Uterus (tissue), 4 donors: Measurements from ENCODE around the gene ACO2. TPM values are rescaled to one million over a fixed set of nuclear protein-coding genes. Genes with fewer than 3 reads are reported as not detected.
"Not testable (repeated sequence)": the region's sequence is repeated elsewhere in the genome, so short reads cannot be mapped to it uniquely, and the experiment has no call there.

Experiments used
- DNase-seq, 2 donors: peaks; one replicate each; pipeline ENCODE4 v3.0.0-alpha.2; 2019 to 2020
- H3K27ac ChIP-seq, 2 donors: fragments of 200-600 bp; sonication (generic); 1 replicate in 1 of 2; 2 replicates in 1 of 2; pipeline ENCODE4 v1.5.1; 2016 to 2018
- H3K27me3 ChIP-seq, 2 donors: fragments of 200-600 bp; sonication (generic); one replicate each; pipeline ENCODE4 v1.5.1; 2018 to 2019; ENCODE audit warnings: control low read depth in 1 of 2
- H3K36me3 ChIP-seq, 2 donors: fragments of 200-600 bp; sonication (generic); one replicate each; pipeline ENCODE4 v1.5.1; 2019; ENCODE audit warnings: control low read depth in 1 of 2
- H3K4me1 ChIP-seq, 2 donors: fragments of 200-600 bp; sonication (generic); one replicate each; pipeline ENCODE4 v1.5.1; 2018 to 2019; ENCODE audit warnings: control low read depth in 1 of 2
- H3K4me3 ChIP-seq, 2 donors: fragments of 200-600 bp; sonication (generic); 1 replicate in 1 of 2; 2 replicates in 1 of 2; pipeline ENCODE4 v1.5.1; 2018 to 2019; ENCODE audit warnings: mild to moderate bottlenecking in 1 of 2
- H3K9me3 ChIP-seq, 2 donors: fragments of 200-600 bp; sonication (generic); one replicate each; pipeline ENCODE4 v1.5.1; 2019; ENCODE audit warnings: control low read depth in 1 of 2
- POLR2A ChIP-seq, 2 donors: fragments of 450-650 bp; IDR thresholded peaks; one replicate each; pipeline ENCODE4 v1.6.1; 2016; ENCODE audit warnings: antibody characterized with exemption in 2 of 2, mild to moderate bottlenecking in 1 of 2, moderate library complexity in 1 of 2
- intact Hi-C: fragments of 100-400 bp; cut with DNase I; formaldehyde crosslinking; loops from one replicate; pipeline ENCODE4 v1.15.1; 2023; ENCODE audit warnings: low total_unique reads
- total RNA-seq, 4 donors: library from RNA; depleted of rRNA in 3 of 4; stranded (reverse); fragments of >200 nt in 3 of 4; gene quantifications; one replicate each; pipeline versions ENCODE4 v1.1.0 to v1.2.4, GENCODE V29; 2014 to 2023
- TF ChIP-seq, protein P1 (sequence below), 4 experiments: fragments of 200-600 bp in 2 of 4; fragments of 450-650 bp in 2 of 4; sonication (generic) in 2 of 4; IDR thresholded peaks; one replicate each; pipeline ENCODE4 v1.5.1; 2016 to 2019; ENCODE audit warnings: antibody characterized with exemption in 4 of 4, mild to moderate bottlenecking in 2 of 4, moderate library complexity in 1 of 4
- donor health status: DM: yes; HTN: yes; CAD: no.

The ACO2 gene
- total RNA-seq, 4 donors from 2014 or later: 21.5 to 64.4 (median 47.1) TPM

- DNase-seq: no peak
- no peaks in the 10 kb centered on the region for H3K27me3 ChIP-seq
- peaks cover 0 to 12% of the 10 kb centered on the region in 2 donors for H3K4me1 ChIP-seq
- H3K4me3 ChIP-seq: no peak overlapping the region
- no peaks in the 10 kb centered on the region for H3K36me3 ChIP-seq
- intact Hi-C loops: no loop called here
- H3K27ac ChIP-seq: no peak overlapping the region
- H3K9me3 ChIP-seq: no peaks in the 10 kb centered on the region
- TF ChIP-seq POLR2A (IDR thresholded peaks at IDR 0.05): no peak
- TF ChIP-seq, protein P1, sequence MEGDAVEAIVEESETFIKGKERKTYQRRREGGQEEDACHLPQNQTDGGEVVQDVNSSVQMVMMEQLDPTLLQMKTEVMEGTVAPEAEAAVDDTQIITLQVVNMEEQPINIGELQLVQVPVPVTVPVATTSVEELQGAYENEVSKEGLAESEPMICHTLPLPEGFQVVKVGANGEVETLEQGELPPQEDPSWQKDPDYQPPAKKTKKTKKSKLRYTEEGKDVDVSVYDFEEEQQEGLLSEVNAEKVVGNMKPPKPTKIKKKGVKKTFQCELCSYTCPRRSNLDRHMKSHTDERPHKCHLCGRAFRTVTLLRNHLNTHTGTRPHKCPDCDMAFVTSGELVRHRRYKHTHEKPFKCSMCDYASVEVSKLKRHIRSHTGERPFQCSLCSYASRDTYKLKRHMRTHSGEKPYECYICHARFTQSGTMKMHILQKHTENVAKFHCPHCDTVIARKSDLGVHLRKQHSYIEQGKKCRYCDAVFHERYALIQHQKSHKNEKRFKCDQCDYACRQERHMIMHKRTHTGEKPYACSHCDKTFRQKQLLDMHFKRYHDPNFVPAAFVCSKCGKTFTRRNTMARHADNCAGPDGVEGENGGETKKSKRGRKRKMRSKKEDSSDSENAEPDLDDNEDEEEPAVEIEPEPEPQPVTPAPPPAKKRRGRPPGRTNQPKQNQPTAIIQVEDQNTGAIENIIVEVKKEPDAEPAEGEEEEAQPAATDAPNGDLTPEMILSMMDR (IDR thresholded peaks at IDR 0.05): no peak
These were observed 37.3 kb upstream of the ACO2 start for GRCh38 chr22:41431656-41432055.

- H3K27ac ChIP-seq, H3K9me3 ChIP-seq, DNase-seq, H3K4me3 ChIP-seq, H3K36me3 ChIP-seq, intact Hi-C loops, H3K27me3 ChIP-seq: not testable (repeated sequence)
- peaks cover 0 to 12% of the 10 kb centered on the region in 2 donors for H3K4me1 ChIP-seq
These were observed 35.4 kb upstream of the ACO2 start for GRCh38 chr22:41433480-41433879.

GRCh38 chr22:41434361-41435003 is 34.4 kb upstream of the ACO2 start:
- intact Hi-C loops, H3K27me3 ChIP-seq, H3K4me3 ChIP-seq, H3K27ac ChIP-seq, H3K36me3 ChIP-seq, H3K9me3 ChIP-seq, DNase-seq: not testable (repeated sequence)
- H3K4me1 ChIP-seq: peaks cover 4 to 12% of the 10 kb centered on the region in 2 donors

DNA sequence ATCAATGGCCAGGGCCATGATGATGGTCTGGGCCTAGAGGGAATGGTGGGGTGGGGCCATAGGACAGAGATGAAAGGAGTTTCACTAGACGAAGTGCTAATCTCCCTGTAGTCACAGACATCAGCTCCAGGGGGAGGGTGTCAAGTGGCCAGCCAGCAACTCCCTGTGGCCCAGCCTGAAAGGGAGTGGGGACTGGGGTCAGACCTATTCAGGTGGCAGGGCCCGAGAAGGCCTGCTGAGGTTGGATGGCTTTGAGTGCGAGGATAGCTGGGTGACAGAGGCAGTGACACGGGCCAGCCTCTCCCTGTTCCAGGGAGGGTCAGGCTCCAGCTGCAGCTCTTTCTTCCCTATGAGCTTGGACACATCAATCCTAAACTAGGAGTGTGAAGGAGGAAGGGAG is 33.4 kb upstream of the ACO2 start:
- no peak for DNase-seq
- H3K9me3 ChIP-seq: no peaks in the 10 kb centered on the region
- no peaks in the 10 kb centered on the region for H3K36me3 ChIP-seq
- no peaks in the 10 kb centered on the region for H3K27me3 ChIP-seq
- peaks cover 4 to 12% of the 10 kb centered on the region in 2 donors for H3K4me1 ChIP-seq
- TF ChIP-seq, protein P1 (IDR thresholded peaks at IDR 0.05): no peak
- no peak for TF ChIP-seq POLR2A (IDR thresholded peaks at IDR 0.05)
- intact Hi-C loops: no loop called here
- no peak overlapping the region for H3K4me3 ChIP-seq
- H3K27ac ChIP-seq: no peak overlapping the region

- TF ChIP-seq, protein P1 (IDR thresholded peaks at IDR 0.05): no peak
- TF ChIP-seq POLR2A (IDR thresholded peaks at IDR 0.05): no peak
- no peaks in the 10 kb centered on the region for H3K27me3 ChIP-seq
- H3K4me3 ChIP-seq: no peak overlapping the region
- DNase-seq: no peak
- H3K4me1 ChIP-seq: peaks cover 4 to 12% of the 10 kb centered on the region in 2 donors
- intact Hi-C loops: no loop called here
- no peaks in the 10 kb centered on the region for H3K9me3 ChIP-seq
- no peak overlapping the region for H3K27ac ChIP-seq
- no peaks in the 10 kb centered on the region for H3K36me3 ChIP-seq
These were observed 32.4 kb upstream of the ACO2 start for GRCh38 chr22:41436322-41437113.

DNA sequence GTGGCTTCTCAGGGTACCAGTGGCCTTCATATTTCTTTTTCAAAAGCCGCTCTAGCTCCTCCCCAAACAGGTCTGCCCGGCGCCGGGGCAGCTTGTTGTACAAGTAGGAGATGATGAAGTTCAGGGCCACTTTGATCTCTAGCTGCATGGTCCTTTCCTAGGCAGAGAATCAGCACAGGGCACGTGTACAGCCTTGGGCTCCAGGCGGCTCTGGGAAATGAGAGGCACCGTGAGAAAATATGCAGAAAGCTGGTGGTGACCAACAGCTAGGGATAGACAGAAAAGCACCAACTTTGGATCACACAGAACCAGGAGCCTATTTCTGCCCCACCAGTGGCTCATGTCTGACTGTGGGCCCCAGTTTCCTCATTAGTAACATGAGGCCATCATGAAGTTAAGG is 31.7 kb upstream of the ACO2 start:
- H3K27me3 ChIP-seq: no peaks in the 10 kb centered on the region
- no peak overlapping the region for H3K27ac ChIP-seq
- no peak for DNase-seq
- H3K4me1 ChIP-seq: peaks cover 4 to 12% of the 10 kb centered on the region in 2 donors
- H3K9me3 ChIP-seq: no peaks in the 10 kb centered on the region
- TF ChIP-seq, protein P1 (IDR thresholded peaks at IDR 0.05): no peak
- no peak for TF ChIP-seq POLR2A (IDR thresholded peaks at IDR 0.05)
- no peak overlapping the region for H3K4me3 ChIP-seq
- intact Hi-C loops: no loop called here
- no peaks in the 10 kb centered on the region for H3K36me3 ChIP-seq

- H3K4me1 ChIP-seq, H3K27ac ChIP-seq, intact Hi-C loops: not testable (repeated sequence)
These were observed 28.4 kb upstream of the ACO2 start for GRCh38 chr22:41440511-41440910.

More at GRCh38 chr22:41440511-41440910, 28.4 kb upstream of the ACO2 start:
- H3K9me3 ChIP-seq, H3K27me3 ChIP-seq, H3K4me3 ChIP-seq, DNase-seq, H3K36me3 ChIP-seq: not testable (repeated sequence)
